HEK293 (cell line): Measurements from ENCODE around the gene B3GLCT.
A peak's percentile ranks its signal among the peaks of the same experiment; 100 is the strongest.

Source experiments
- GLIS1 ChIP-seq: fragments of 450-650 bp; formaldehyde crosslinking; IDR thresholded peaks from 2 replicates; pipeline ENCODE4 v1.5.1; 2016; ENCODE audit warnings: missing biosample characterization, missing genetic modification characterization
- KLF1 ChIP-seq: fragments of 450-650 bp; formaldehyde crosslinking; IDR thresholded peaks from 2 replicates; pipeline ENCODE4 v1.5.1; 2016; ENCODE audit warnings: missing biosample characterization, missing genetic modification characterization
- MZF1 ChIP-seq: fragments of 450-650 bp; formaldehyde crosslinking; IDR thresholded peaks from 2 replicates; pipeline ENCODE4 v1.5.1; 2017; ENCODE audit warnings: missing biosample characterization, missing genetic modification characterization, borderline replicate concordance
- RBAK ChIP-seq: fragments of 450-650 bp; formaldehyde crosslinking; IDR thresholded peaks from 2 replicates; pipeline ENCODE4 v1.5.1; 2016; ENCODE audit warnings: missing biosample characterization, missing genetic modification characterization
- ZBTB20 ChIP-seq: fragments of 450-650 bp; formaldehyde crosslinking; IDR thresholded peaks from 2 replicates; pipeline ENCODE4 v1.5.1; 2016; ENCODE audit warnings: missing biosample characterization, missing genetic modification characterization
- ZNF121 ChIP-seq: fragments of 450-650 bp; formaldehyde crosslinking; IDR thresholded peaks from 2 replicates; pipeline ENCODE4 v1.5.1; 2016; ENCODE audit warnings: missing biosample characterization, missing genetic modification characterization
- ZNF426 ChIP-seq: fragments of 450-650 bp; formaldehyde crosslinking; IDR thresholded peaks from 2 replicates; pipeline ENCODE4 v1.5.1; 2017; ENCODE audit warnings: missing biosample characterization, missing genetic modification characterization, mild to moderate bottlenecking, inconsistent platforms, moderate library complexity
- ZNF501 ChIP-seq: fragments of 450-650 bp; formaldehyde crosslinking; IDR thresholded peaks from 2 replicates; pipeline ENCODE4 v1.5.1; 2016; ENCODE audit warnings: missing biosample characterization, missing genetic modification characterization
- ZNF701 ChIP-seq: fragments of 450-650 bp; formaldehyde crosslinking; IDR thresholded peaks from 2 replicates; pipeline ENCODE4 v1.5.1; 2016; ENCODE audit warnings: missing biosample characterization, missing genetic modification characterization
- ZSCAN23 ChIP-seq: fragments of 450-650 bp; formaldehyde crosslinking; IDR thresholded peaks from 2 replicates; pipeline ENCODE4 v1.5.1; 2016; ENCODE audit warnings: missing biosample characterization, missing genetic modification characterization
- TF ChIP-seq, protein P1 (sequence below): fragments of 450-650 bp; formaldehyde crosslinking; IDR thresholded peaks from 2 replicates; pipeline ENCODE4 v1.5.1; 2016; ENCODE audit warnings: missing biosample characterization, missing genetic modification characterization
- TF ChIP-seq, protein P2 (sequence below): fragments of 450-650 bp; formaldehyde crosslinking; IDR thresholded peaks from 2 replicates; pipeline ENCODE4 v1.5.1; 2016; ENCODE audit warnings: missing biosample characterization, missing genetic modification characterization, low read depth
- TF ChIP-seq, protein P3 (sequence below): fragments of 450-650 bp; formaldehyde crosslinking; IDR thresholded peaks from 2 replicates; pipeline ENCODE4 v1.5.1; 2016; ENCODE audit warnings: missing biosample characterization, missing genetic modification characterization
- TF ChIP-seq, protein P4 (sequence below): fragments of 450-650 bp; formaldehyde crosslinking; IDR thresholded peaks from 2 replicates; pipeline ENCODE4 v1.5.1; 2016; ENCODE audit warnings: missing biosample characterization, missing genetic modification characterization
- TF ChIP-seq, protein P5 (sequence below): fragments of 450-650 bp; formaldehyde crosslinking; IDR thresholded peaks from 2 replicates; pipeline ENCODE4 v1.5.1; 2016; ENCODE audit warnings: missing biosample characterization, missing genetic modification characterization, borderline replicate concordance
- TF ChIP-seq, protein P6 (sequence below): fragments of 450-650 bp; formaldehyde crosslinking; IDR thresholded peaks from 2 replicates; pipeline ENCODE4 v1.5.1; 2016; ENCODE audit warnings: missing biosample characterization, missing genetic modification characterization
- TF ChIP-seq, protein P7 (sequence below): fragments of 450-650 bp; formaldehyde crosslinking; conservative IDR thresholded peaks from 2 replicates; pipeline ENCODE4 v1.5.1; 2016; ENCODE audit warnings: low read depth, missing biosample characterization, missing genetic modification characterization
- TF ChIP-seq, protein P8 (sequence below): fragments of 450-650 bp; formaldehyde crosslinking; IDR thresholded peaks from 2 replicates; pipeline ENCODE4 v1.5.1; 2016; ENCODE audit warnings: missing biosample characterization, missing genetic modification characterization

B3GLCT gene

DNA sequence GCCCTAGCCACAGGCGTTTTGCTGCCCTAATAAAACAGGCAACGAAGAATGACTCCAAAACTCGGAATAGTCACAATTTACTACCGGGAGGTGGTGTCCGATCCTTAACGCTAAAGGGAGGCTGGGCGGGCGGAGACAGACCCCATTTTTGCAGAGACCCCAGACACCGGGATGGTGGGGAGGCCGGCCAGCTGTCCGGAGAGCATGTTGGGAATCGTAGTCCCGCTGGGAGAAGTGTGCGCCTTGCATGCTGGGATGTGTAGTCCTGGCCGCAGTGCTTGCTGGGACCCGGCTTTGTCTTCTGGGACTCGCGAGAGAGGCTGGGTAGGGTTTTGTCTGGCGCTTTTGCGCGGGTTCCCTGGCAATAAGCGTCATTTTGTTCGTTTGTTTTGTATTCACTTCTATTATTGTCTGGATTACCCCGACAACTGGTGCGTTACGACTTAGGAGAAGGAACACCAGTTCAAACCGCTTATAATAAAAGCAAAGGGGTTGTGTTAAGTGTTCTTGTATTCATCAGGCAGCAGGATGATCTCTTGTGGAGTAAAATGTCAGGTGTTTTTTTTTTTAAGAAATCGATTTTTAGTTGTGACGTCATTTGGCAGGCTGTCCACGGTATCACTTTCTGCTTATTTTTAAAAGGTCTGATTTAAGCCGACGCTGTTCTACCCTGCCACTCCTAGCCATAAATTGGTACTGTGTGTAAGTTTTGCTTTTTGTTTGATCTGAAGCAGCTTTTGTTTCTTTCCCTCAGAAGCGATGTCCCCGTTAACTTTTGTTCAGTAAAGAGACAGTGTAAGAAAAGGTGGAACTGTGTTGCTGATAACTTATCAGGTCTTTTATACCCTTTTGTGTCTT is 37.4 kb upstream of the B3GLCT start (continued):
- TF ChIP-seq ZNF426 (no peak), GLIS1 (tag by site-specific recombination) (no peak), MZF1 (tag by site-specific recombination) (no peak), ZSCAN23 (tag by site-specific recombination) (no peak), KLF1 (tag by site-specific recombination) (peak; percentile 82), ZNF701 (no peak), ZNF121 (tag by site-specific recombination) (no peak), ZBTB20 (peak; percentile 41; the same call in 1 of the 2 replicates), ZNF501 (tag by site-specific recombination) (no peak; the same call in 1 of the 2 replicates), RBAK (tag by site-specific recombination) (no peak)
- TF ChIP-seq, protein P1, sequence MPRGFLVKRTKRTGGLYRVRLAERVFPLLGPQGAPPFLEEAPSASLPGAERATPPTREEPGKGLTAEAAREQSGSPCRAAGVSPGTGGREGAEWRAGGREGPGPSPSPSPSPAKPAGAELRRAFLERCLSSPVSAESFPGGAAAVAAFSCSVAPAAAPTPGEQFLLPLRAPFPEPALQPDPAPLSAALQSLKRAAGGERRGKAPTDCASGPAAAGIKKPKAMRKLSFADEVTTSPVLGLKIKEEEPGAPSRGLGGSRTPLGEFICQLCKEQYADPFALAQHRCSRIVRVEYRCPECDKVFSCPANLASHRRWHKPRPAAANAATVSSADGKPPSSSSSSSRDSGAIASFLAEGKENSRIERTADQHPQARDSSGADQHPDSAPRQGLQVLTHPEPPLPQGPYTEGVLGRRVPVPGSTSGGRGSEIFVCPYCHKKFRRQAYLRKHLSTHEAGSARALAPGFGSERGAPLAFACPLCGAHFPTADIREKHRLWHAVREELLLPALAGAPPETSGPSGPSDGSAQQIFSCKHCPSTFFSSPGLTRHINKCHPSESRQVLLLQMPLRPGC = 0 out of 2 replicates have a peak, but pooled peaks have one; percentile 39
- TF ChIP-seq, protein P2, sequence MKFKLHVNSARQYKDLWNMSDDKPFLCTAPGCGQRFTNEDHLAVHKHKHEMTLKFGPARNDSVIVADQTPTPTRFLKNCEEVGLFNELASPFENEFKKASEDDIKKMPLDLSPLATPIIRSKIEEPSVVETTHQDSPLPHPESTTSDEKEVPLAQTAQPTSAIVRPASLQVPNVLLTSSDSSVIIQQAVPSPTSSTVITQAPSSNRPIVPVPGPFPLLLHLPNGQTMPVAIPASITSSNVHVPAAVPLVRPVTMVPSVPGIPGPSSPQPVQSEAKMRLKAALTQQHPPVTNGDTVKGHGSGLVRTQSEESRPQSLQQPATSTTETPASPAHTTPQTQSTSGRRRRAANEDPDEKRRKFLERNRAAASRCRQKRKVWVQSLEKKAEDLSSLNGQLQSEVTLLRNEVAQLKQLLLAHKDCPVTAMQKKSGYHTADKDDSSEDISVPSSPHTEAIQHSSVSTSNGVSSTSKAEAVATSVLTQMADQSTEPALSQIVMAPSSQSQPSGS (tag by site-specific recombination) = peak; percentile 97
- TF ChIP-seq, protein P3, sequence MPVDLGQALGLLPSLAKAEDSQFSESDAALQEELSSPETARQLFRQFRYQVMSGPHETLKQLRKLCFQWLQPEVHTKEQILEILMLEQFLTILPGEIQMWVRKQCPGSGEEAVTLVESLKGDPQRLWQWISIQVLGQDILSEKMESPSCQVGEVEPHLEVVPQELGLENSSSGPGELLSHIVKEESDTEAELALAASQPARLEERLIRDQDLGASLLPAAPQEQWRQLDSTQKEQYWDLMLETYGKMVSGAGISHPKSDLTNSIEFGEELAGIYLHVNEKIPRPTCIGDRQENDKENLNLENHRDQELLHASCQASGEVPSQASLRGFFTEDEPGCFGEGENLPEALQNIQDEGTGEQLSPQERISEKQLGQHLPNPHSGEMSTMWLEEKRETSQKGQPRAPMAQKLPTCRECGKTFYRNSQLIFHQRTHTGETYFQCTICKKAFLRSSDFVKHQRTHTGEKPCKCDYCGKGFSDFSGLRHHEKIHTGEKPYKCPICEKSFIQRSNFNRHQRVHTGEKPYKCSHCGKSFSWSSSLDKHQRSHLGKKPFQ (tag by site-specific recombination) = no peak
- TF ChIP-seq, protein P4, sequence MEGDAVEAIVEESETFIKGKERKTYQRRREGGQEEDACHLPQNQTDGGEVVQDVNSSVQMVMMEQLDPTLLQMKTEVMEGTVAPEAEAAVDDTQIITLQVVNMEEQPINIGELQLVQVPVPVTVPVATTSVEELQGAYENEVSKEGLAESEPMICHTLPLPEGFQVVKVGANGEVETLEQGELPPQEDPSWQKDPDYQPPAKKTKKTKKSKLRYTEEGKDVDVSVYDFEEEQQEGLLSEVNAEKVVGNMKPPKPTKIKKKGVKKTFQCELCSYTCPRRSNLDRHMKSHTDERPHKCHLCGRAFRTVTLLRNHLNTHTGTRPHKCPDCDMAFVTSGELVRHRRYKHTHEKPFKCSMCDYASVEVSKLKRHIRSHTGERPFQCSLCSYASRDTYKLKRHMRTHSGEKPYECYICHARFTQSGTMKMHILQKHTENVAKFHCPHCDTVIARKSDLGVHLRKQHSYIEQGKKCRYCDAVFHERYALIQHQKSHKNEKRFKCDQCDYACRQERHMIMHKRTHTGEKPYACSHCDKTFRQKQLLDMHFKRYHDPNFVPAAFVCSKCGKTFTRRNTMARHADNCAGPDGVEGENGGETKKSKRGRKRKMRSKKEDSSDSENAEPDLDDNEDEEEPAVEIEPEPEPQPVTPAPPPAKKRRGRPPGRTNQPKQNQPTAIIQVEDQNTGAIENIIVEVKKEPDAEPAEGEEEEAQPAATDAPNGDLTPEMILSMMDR (tag by site-specific recombination) = no peak
- TF ChIP-seq, protein P5, sequence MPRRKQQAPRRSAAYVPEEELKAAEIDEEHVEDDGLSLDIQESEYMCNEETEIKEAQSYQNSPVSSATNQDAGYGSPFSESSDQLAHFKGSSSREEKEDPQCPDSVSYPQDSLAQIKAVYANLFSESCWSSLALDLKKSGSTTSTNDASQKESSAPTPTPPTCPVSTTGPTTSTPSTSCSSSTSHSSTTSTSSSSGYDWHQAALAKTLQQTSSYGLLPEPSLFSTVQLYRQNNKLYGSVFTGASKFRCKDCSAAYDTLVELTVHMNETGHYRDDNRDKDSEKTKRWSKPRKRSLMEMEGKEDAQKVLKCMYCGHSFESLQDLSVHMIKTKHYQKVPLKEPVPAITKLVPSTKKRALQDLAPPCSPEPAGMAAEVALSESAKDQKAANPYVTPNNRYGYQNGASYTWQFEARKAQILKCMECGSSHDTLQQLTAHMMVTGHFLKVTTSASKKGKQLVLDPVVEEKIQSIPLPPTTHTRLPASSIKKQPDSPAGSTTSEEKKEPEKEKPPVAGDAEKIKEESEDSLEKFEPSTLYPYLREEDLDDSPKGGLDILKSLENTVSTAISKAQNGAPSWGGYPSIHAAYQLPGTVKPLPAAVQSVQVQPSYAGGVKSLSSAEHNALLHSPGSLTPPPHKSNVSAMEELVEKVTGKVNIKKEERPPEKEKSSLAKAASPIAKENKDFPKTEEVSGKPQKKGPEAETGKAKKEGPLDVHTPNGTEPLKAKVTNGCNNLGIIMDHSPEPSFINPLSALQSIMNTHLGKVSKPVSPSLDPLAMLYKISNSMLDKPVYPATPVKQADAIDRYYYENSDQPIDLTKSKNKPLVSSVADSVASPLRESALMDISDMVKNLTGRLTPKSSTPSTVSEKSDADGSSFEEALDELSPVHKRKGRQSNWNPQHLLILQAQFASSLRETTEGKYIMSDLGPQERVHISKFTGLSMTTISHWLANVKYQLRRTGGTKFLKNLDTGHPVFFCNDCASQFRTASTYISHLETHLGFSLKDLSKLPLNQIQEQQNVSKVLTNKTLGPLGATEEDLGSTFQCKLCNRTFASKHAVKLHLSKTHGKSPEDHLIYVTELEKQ = no peak
- TF ChIP-seq, protein P6, sequence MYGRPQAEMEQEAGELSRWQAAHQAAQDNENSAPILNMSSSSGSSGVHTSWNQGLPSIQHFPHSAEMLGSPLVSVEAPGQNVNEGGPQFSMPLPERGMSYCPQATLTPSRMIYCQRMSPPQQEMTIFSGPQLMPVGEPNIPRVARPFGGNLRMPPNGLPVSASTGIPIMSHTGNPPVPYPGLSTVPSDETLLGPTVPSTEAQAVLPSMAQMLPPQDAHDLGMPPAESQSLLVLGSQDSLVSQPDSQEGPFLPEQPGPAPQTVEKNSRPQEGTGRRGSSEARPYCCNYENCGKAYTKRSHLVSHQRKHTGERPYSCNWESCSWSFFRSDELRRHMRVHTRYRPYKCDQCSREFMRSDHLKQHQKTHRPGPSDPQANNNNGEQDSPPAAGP (tag by site-specific recombination) = 0 out of 2 replicates have a peak, but pooled peaks have one; percentile 36
- TF ChIP-seq, protein P7, sequence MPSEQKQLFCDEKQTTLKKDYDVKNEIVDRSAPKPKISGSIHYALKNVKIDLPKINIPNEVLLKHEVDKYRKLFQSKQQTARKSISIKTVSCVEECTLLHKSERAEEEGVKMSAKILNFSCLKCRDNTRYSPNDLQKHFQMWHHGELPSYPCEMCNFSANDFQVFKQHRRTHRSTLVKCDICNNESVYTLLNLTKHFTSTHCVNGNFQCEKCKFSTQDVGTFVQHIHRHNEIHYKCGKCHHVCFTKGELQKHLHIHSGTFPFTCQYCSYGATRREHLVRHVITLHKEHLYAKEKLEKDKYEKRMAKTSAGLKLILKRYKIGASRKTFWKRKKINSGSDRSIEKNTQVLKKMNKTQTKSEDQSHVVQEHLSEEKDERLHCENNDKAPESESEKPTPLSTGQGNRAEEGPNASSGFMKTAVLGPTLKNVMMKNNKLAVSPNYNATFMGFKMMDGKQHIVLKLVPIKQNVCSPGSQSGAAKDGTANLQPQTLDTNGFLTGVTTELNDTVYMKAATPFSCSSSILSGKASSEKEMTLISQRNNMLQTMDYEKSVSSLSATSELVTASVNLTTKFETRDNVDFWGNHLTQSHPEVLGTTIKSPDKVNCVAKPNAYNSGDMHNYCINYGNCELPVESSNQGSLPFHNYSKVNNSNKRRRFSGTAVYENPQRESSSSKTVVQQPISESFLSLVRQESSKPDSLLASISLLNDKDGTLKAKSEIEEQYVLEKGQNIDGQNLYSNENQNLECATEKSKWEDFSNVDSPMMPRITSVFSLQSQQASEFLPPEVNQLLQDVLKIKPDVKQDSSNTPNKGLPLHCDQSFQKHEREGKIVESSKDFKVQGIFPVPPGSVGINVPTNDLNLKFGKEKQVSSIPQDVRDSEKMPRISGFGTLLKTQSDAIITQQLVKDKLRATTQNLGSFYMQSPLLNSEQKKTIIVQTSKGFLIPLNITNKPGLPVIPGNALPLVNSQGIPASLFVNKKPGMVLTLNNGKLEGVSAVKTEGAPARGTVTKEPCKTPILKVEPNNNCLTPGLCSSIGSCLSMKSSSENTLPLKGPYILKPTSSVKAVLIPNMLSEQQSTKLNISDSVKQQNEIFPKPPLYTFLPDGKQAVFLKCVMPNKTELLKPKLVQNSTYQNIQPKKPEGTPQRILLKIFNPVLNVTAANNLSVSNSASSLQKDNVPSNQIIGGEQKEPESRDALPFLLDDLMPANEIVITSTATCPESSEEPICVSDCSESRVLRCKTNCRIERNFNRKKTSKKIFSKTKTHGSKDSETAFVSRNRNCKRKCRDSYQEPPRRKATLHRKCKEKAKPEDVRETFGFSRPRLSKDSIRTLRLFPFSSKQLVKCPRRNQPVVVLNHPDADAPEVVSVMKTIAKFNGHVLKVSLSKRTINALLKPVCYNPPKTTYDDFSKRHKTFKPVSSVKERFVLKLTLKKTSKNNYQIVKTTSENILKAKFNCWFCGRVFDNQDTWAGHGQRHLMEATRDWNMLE = no peak
- TF ChIP-seq, protein P8, sequence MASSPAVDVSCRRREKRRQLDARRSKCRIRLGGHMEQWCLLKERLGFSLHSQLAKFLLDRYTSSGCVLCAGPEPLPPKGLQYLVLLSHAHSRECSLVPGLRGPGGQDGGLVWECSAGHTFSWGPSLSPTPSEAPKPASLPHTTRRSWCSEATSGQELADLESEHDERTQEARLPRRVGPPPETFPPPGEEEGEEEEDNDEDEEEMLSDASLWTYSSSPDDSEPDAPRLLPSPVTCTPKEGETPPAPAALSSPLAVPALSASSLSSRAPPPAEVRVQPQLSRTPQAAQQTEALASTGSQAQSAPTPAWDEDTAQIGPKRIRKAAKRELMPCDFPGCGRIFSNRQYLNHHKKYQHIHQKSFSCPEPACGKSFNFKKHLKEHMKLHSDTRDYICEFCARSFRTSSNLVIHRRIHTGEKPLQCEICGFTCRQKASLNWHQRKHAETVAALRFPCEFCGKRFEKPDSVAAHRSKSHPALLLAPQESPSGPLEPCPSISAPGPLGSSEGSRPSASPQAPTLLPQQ = no peak
